HFF-Myc (cell line): ENCODE data around the gene CSK.

Experiments used
- DNase-seq: peaks from one replicate; pipeline ENCODE4 v3.0.0-alpha.2; 2011; ENCODE audit warnings: low read depth; ENCODE audit errors: extremely low read depth
- H3K4me3 ChIP-seq: replicated peaks from 2 replicates; pipeline ENCODE4 v1.5.1; 2011; ENCODE audit warnings: low read depth, mild to moderate bottlenecking, control low read depth, low read length
- TF ChIP-seq, protein P1 (sequence below): IDR thresholded peaks from 2 replicates; pipeline ENCODE4 v1.5.1; 2012; ENCODE audit warnings: mild to moderate bottlenecking, low read depth, low read length, control low read depth; ENCODE audit errors: missing control alignments

Gene CSK

DNA sequence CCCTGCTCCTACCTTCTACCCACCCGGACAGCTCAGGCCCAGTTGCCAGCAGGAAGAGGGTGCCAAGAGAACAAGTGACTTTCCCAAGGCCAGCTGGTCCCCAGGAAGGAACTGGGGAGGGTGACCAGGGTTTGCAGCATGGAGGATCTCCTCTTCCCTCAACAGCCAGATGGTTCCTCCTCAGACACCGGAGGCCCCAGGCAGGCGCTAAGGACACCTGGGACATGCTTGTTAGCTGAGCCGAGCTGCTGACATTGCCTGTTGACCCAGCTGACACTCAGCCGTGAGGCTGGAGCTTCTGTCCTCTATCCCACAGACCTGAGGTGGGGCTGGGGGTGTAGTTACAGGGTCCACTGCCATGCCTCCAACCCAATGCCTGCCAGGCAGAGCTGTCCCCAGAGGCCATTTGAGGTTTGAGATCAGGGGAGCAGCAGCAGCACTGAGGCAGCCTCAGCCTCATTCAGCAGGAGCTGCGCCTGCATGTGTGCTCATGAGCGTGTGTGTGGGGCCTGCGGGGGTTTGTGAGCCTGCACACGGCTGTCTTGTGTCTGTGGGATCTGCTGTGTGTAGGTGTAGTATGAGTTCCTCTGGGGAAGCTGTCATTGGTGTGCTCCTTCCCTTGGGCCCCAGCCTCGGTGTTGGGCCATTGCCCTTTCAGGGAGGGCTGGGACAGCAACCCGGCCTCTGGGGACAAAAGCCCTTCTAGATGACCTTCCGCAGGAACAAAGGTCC is 51.7 kb downstream of the CSK start:
- TF ChIP-seq, protein P1, sequence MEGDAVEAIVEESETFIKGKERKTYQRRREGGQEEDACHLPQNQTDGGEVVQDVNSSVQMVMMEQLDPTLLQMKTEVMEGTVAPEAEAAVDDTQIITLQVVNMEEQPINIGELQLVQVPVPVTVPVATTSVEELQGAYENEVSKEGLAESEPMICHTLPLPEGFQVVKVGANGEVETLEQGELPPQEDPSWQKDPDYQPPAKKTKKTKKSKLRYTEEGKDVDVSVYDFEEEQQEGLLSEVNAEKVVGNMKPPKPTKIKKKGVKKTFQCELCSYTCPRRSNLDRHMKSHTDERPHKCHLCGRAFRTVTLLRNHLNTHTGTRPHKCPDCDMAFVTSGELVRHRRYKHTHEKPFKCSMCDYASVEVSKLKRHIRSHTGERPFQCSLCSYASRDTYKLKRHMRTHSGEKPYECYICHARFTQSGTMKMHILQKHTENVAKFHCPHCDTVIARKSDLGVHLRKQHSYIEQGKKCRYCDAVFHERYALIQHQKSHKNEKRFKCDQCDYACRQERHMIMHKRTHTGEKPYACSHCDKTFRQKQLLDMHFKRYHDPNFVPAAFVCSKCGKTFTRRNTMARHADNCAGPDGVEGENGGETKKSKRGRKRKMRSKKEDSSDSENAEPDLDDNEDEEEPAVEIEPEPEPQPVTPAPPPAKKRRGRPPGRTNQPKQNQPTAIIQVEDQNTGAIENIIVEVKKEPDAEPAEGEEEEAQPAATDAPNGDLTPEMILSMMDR, result no peak
- H3K4me3 ChIP-seq, result no peak overlapping the region
- no peak for DNase-seq

DNA sequence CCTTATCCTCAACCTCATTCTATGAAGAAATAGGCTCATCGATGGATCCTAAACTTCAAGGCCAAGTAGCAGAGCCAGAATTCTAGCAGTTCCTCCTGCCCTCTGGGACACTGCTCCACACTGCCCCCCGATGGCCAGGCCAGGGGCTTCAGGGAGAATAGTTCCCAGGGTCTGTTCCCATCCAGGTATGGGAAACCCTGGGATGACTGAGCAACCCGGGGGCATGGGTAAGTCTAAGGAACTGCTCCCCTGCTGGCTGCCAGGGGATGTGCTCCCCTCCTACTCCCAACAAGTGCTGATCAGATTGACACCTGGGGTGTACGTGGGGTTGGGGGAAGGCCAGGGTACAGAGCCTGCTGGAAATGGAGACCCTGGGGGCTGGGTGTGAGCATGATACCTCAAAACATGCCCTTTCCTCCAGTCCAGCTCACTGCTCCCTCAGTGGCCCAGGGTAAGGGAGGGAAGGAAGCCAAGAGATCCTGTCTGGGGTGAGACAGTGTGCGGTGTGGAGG is 53.5 kb downstream of the CSK start:
- no peak overlapping the region for H3K4me3 ChIP-seq
- DNase-seq, result no peak
- TF ChIP-seq, protein P1, result peak; percentile 93

DNA sequence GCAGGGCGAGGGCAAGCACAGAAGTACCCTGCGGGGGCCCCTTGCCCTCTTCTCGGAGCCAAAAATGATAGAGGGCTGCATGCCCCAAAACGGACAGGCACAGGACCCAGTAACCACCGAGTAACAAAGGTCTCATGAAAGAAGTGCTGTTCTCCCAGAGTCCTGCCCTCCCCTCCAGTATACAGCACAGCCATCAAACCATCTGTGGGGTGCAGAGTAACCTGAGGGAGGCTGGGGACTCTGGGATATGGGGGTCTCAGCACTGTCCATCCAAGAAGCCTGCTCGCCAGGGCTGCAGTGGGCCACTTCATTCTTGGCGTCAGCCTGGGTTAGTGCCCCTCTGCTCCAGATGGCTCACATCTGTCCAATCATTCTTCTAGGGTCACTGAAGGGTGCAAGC is 55.0 kb downstream of the CSK start:
- TF ChIP-seq, protein P1, result no peak
- no peak overlapping the region for H3K4me3 ChIP-seq
- DNase-seq, result no peak

DNA sequence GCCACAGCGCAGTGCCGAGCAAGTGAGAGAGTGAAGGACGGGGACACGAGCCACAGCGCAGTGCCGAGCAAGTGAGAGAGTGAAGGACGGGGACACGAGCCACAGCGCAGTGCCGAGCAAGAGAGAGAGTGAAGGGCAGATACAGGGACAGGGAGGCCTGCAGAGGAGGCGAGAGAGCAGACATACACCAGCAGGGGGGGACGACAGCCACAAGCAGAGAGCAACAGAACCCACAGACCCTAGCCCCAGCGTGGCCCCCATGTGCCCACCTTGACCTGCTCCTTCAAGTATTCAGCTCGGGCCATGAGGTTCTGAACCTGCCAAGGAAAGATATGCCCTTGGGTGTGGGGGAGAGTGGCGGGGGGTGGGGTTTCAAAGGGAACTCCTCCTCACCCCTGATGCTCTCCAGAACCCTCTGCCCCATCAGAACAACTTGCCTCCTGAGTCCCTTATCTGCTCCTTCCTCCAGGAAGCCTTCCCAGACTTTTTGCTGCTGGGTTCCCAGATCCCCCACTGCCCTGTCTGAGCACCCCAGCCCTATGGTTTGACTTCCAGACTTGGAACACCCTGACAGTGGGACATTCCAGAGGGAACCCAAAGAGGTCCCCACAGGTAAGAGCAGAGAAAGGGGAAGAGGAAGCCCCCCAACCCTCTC is 55.7 kb downstream of the CSK start:
- no peak overlapping the region for H3K4me3 ChIP-seq
- TF ChIP-seq, protein P1, result no peak
- no peak for DNase-seq

DNA sequence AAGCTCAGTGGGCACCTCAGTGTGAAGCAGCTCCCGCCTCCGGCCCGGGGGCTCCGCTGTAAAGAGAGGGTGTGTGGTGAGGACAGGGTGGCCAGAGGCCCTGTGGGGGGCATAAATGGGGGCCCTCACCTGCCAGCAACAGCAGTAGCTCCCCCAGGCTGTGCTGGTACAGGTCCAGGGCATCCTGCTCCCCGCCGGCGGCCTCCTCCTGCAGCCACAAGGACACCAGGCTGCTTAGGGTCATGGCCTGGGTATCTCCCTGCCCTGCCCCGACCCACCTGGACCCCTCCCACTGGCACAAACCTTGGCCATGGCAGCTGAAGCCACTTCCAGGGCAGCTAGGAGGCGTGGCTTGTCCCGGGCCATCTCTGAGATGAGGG is 56.2 kb downstream of the CSK start:
- TF ChIP-seq, protein P1, result no peak
- no peak overlapping the region for H3K4me3 ChIP-seq
- no peak for DNase-seq

DNA sequence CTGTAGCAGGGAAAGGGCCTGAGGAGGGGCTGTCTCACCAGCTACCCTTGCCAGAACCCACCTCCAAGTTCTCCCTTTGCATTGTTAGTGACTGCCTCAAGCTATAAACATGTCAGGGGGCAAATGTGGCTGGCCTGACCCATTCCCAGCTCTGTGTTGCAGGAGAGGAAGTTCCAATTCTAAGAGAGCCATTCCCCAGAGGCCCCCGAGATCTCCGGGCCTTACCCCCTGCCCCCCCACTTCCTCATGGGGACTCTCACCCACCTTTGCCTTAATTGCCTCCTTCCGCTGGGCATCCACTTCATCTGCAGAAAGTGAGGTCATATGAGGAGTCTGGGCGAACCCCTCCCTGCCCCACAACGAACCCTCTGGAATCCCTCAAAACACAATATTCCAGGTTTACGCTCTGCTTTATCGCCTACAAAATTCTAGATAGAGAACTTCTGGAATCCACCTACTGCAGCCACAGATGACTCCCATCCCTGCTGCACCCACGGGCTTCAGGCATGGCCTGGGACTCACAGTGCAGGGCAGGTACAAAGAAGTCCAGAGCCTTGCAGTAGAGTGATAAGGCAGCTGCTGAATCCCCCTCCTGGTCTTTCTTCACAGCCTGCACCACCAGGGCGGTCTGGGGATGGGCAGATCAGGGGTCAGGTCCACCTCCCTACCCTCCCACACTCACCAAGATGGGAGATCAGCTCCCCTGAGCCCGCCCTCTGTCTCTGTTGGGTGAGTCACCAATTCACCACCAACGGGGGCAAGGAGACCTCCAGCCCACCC is 57.1 kb downstream of the CSK start:
- TF ChIP-seq, protein P1, result no peak
- DNase-seq, result no peak
- no peak overlapping the region for H3K4me3 ChIP-seq
